SK-N-SH (cell line): Measurements from ENCODE around the gene COL5A1. TPM values are rescaled to one million over a fixed set of nuclear protein-coding genes. Genes with fewer than 3 reads are reported as not detected.

Source experiments
- CTCF ChIA-PET: fragments of 300-600, 350-600 bp; formaldehyde crosslinking; extraction: SDS; loops from one replicate; lab custom pipeline; 2021; lab: Yijun Ruan, JAX
- POLR2A ChIA-PET: fragments of 350-600 bp; sonication (Branson Sonifier 250); formaldehyde crosslinking; extraction: SDS; loops from one replicate; lab custom pipeline; 2020; ENCODE audit warnings: antibody characterized with exemption, inconsistent platforms; lab: Yijun Ruan, JAX
- DNase-seq: peaks from one replicate; pipeline ENCODE4 v3.0.0; 2012
- H2AFZ ChIP-seq: fragments of 200-600 bp; sonication (generic); 2 replicates; pipeline ENCODE4 v1.8.1; 2016; ENCODE audit warnings: antibody characterized with exemption, mild to moderate bottlenecking, low read depth
- H3F3A ChIP-seq: fragments of 200-600 bp; sonication (generic); replicated peaks from 2 replicates; pipeline ENCODE3; 2016; ENCODE audit warnings: antibody characterized with exemption, mild to moderate bottlenecking; ENCODE audit not compliant: insufficient read depth
- H3K27ac ChIP-seq, 2 experiments: fragments of 200-500 bp in 1 of 2; fragments of 200-600 bp in 1 of 2; sonication (Bioruptor generic) in 1 of 2; sonication (generic), shearing (Covaris generic) in 1 of 2; 2 replicates each; pipeline versions ENCODE4 v1.5.1 to v1.6.1; 2014 to 2016; ENCODE audit warnings: low read depth in 2 of 2, inconsistent platforms in 1 of 2, low read length in 1 of 2, mild to moderate bottlenecking in 1 of 2, mixed read lengths in 1 of 2
- H3K27me3 ChIP-seq: fragments of 200-600 bp; sonication (generic), shearing (Covaris generic); 2 replicates; pipeline ENCODE4 v1.6.1; 2016; ENCODE audit warnings: mixed run types; ENCODE audit not compliant: insufficient read depth
- H3K36me3 ChIP-seq, 2 experiments: fragments of 200-500 bp in 1 of 2; fragments of 200-600 bp in 1 of 2; sonication (Bioruptor generic) in 1 of 2; sonication (generic) in 1 of 2; replicated peaks in 1 of 2; 2 replicates each; pipeline versions ENCODE3 to v1.5.1; 2014 to 2016; ENCODE audit warnings: low read length in 1 of 2, mild to moderate bottlenecking in 1 of 2; ENCODE audit not compliant: insufficient read depth in 2 of 2, control insufficient read depth in 1 of 2
- H3K4me1 ChIP-seq, 2 experiments: fragments of 200-500 bp in 1 of 2; fragments of 200-600 bp in 1 of 2; sonication (Bioruptor generic) in 1 of 2; sonication (generic), shearing (Covaris generic) in 1 of 2; 2 replicates each; pipeline versions ENCODE4 v1.5.1 to v1.6.1; 2014 to 2016; ENCODE audit warnings: low read depth in 1 of 2, low read length in 1 of 2, mixed run types in 1 of 2; ENCODE audit not compliant: insufficient read depth in 2 of 2, control insufficient read depth in 1 of 2
- H3K4me2 ChIP-seq: fragments of 200-600 bp; sonication (generic), shearing (Covaris generic); 2 replicates; pipeline ENCODE4 v1.6.1; 2017; ENCODE audit warnings: mixed run types
- H3K4me3 ChIP-seq, 2 experiments: fragments of 200-500 bp in 1 of 2; fragments of 200-600 bp in 1 of 2; sonication (Bioruptor generic) in 1 of 2; sonication (generic), shearing (Covaris generic) in 1 of 2; 2 replicates each; pipeline versions ENCODE4 v1.5.1 to v1.8.1; 2014 to 2016; ENCODE audit warnings: low read depth in 2 of 2, inconsistent platforms in 1 of 2, low read length in 1 of 2, mild to moderate bottlenecking in 1 of 2, mixed read lengths in 1 of 2, moderate library complexity in 1 of 2
- H3K79me2 ChIP-seq: fragments of 200-600 bp; sonication (generic); 2 replicates; pipeline ENCODE4 v1.8.1; 2017; ENCODE audit warnings: mild to moderate bottlenecking; ENCODE audit not compliant: insufficient read depth
- H3K9ac ChIP-seq: fragments of 200-600 bp; sonication (generic); 2 replicates; pipeline ENCODE4 v1.6.1; 2017; ENCODE audit warnings: mixed run types
- H3K9me2 ChIP-seq: fragments of 200-600 bp; sonication (generic); 2 replicates; pipeline ENCODE4 v1.6.1; 2017; ENCODE audit warnings: mixed run types
- H3K9me3 ChIP-seq: fragments of 200-600 bp; sonication (generic); 2 replicates; pipeline ENCODE4 v1.6.1; 2017; ENCODE audit warnings: mixed run types, mild to moderate bottlenecking, moderate library complexity
- H4K20me1 ChIP-seq: fragments of 200-600 bp; sonication (generic); 2 replicates; pipeline ENCODE4 v1.6.1; 2017; ENCODE audit warnings: mild to moderate bottlenecking, mixed run types; ENCODE audit not compliant: insufficient read depth
- CHD2 ChIP-seq: fragments of 150-350 bp; IDR thresholded peaks from 2 replicates; pipeline ENCODE4 v1.6.1; 2018; ENCODE audit warnings: low read length; ENCODE audit not compliant: partially characterized antibody
- ELF1 ChIP-seq: IDR thresholded peaks from 2 replicates; pipeline ENCODE4 v1.4.0; 2012
- EZH2phosphoT487 ChIP-seq: fragments of 200-600 bp; sonication (generic); IDR thresholded peaks from 2 replicates; pipeline ENCODE4 v1.6.1; 2017; ENCODE audit warnings: low read depth, mixed run types, mild to moderate bottlenecking, antibody characterized with exemption, moderate library complexity, borderline replicate concordance
- FOSL2 ChIP-seq: IDR thresholded peaks from 2 replicates; pipeline ENCODE4 v1.4.0; 2012; ENCODE audit warnings: low read depth, mild to moderate bottlenecking, moderate library complexity, borderline replicate concordance
- FOXJ3 ChIP-seq: sonication (generic); formaldehyde crosslinking; IDR thresholded peaks from 2 replicates; pipeline ENCODE4 v1.5.1; 2020; ENCODE audit warnings: mild to moderate bottlenecking, missing genetic modification reagents
- GABPA ChIP-seq: IDR thresholded peaks from 2 replicates; pipeline ENCODE4 v1.4.0; 2012; ENCODE audit warnings: low read depth, mild to moderate bottlenecking
- IRF3 ChIP-seq: fragments of 150-350 bp; IDR thresholded peaks from 2 replicates; pipeline ENCODE4 v1.6.1; 2016; ENCODE audit warnings: mild to moderate bottlenecking, low read depth, low read length
- MAX ChIP-seq: IDR thresholded peaks from 2 replicates; pipeline ENCODE4 v1.4.0; 2012; ENCODE audit warnings: low read depth
- MEF2A ChIP-seq: IDR thresholded peaks from 2 replicates; pipeline ENCODE4 v1.4.0; 2012; ENCODE audit warnings: low read depth, borderline replicate concordance
- NFIC ChIP-seq: IDR thresholded peaks from 2 replicates; pipeline ENCODE4 v1.4.0; 2012; ENCODE audit warnings: borderline replicate concordance
- SMC3 ChIP-seq: IDR thresholded peaks from 2 replicates; pipeline ENCODE4 v1.6.1; 2012; ENCODE audit warnings: low read depth, low read length, improper control_type of control experiment
- TAF1 ChIP-seq: IDR thresholded peaks from 2 replicates; pipeline ENCODE4 v1.6.1; 2012; ENCODE audit warnings: low read depth, mild to moderate bottlenecking, low read length, moderate library complexity, borderline replicate concordance
- TCF12 ChIP-seq: IDR thresholded peaks from 2 replicates; pipeline ENCODE4 v1.4.0; 2012
- WGBS: methylation state at CpG from one replicate; pipeline ENCODE4 v1.1.6; 2017; ENCODE audit warnings: low lambda C conversion rate; 5-methylcytosine and 5-hydroxymethylcytosine counted together
- polyA plus RNA-seq, 3 experiments: library from polyadenylated mRNA; depleted of rRNA; stranded (reverse); fragments of >200 nt; gene quantifications; 2 replicates each; pipeline ENCODE4 v1.2.3, GENCODE V29; 2012

The COL5A1 gene
- polyA plus RNA-seq, 1 of the 3 experiments (the other 2 are of a cell fraction), result 73.8 TPM

GRCh38 chr9:134720796-134721195 is 79.2 kb downstream of the COL5A1 start:
- ChIA-PET CTCF (interaction anchor here (1.2 kb wide), 1 partner anchor 18 kb away, joined by 3 read pairs; no protein-coding TSS in a partner anchor), POLR2A (no interaction called here)
- Histone ChIP-seq H4K20me1 (peaks cover 100% of the 10 kb centered on the region), H3K36me3 (peaks cover 14 to 26% of the 10 kb centered on the region in 2 experiments), H3K27ac (no peak overlapping the region), H3K4me3 (no peak overlapping the region), H3K79me2 (peaks cover 100% of the 10 kb centered on the region), H3K9me2 (no peaks in the 10 kb centered on the region), H3K9me3 (no peaks in the 10 kb centered on the region), H3K27me3 (no peaks in the 10 kb centered on the region), H3K4me2 (no peak overlapping the region), H3F3A (peaks cover 10% of the 10 kb centered on the region), H3K4me1 (no peaks in the 10 kb centered on the region; a peak in 1 of 4 replicates), H3K9ac (no peak overlapping the region), H2AFZ (no peak overlapping the region)
- DNase-seq, result no peak
- TF ChIP-seq CHD2, result no peak
- WGBS, result 100% methylated on average over 3 of the region's 9 CpGs

- Histone ChIP-seq H2AFZ (no peak overlapping the region), H3K4me3 (no peak overlapping the region), H3K4me1 (no peaks in the 10 kb centered on the region; a peak in 1 of 4 replicates), H3K36me3 (peaks cover 14 to 26% of the 10 kb centered on the region in 2 experiments), H4K20me1 (peaks cover 100% of the 10 kb centered on the region), H3K79me2 (peaks cover 100% of the 10 kb centered on the region), H3K27ac (no peak overlapping the region), H3K9me3 (no peaks in the 10 kb centered on the region), H3F3A (peaks cover 10% of the 10 kb centered on the region), H3K27me3 (no peaks in the 10 kb centered on the region), H3K9me2 (no peaks in the 10 kb centered on the region), H3K9ac (no peak overlapping the region), H3K4me2 (no peak overlapping the region)
- CTCF ChIA-PET, result interaction anchor here (1.2 kb wide), 1 partner anchor 18 kb away, joined by 3 read pairs; no protein-coding TSS in a partner anchor
- no peak for TF ChIP-seq IRF3
- no peak for TF ChIP-seq SMC3
- TF ChIP-seq FOSL2, result no peak
- no peak for TF ChIP-seq TAF1
- TF ChIP-seq FOXJ3 (CRISPR knock-in tag), result no peak
- no peak for TF ChIP-seq TCF12
- no peak for TF ChIP-seq CHD2
- no peak for TF ChIP-seq NFIC
- no peak for TF ChIP-seq EZH2phosphoT487
- TF ChIP-seq MEF2A, result no peak
- no peak for TF ChIP-seq GABPA
- no peak for TF ChIP-seq MAX
- TF ChIP-seq ELF1, result no peak
- DNase-seq, result no peak
- 92% methylated on average over 5 of the region's 9 CpGs for WGBS
- POLR2A ChIA-PET, result no interaction called here
Observed at GRCh38 chr9:134721344-134721743, 79.7 kb downstream of the COL5A1 start.
